Trophoblast cell (in vitro differentiated cells and primary cell): ENCODE results near the gene C19orf53.

Experiments
- DNase-seq, 2 donors: peaks; one replicate each; pipeline ENCODE4 v3.0.0-alpha.2; 2016
- H2AFZ ChIP-seq: 2 replicates; pipeline ENCODE4 v1.6.1; 2013; ENCODE audit warnings: low read length, moderate library complexity, mild to moderate bottlenecking; ENCODE audit not compliant: insufficient read depth, poor library complexity
- H2AK5ac ChIP-seq: 2 replicates; pipeline ENCODE4 v1.6.1; 2013; ENCODE audit warnings: mild to moderate bottlenecking, low read length
- H2BK120ac ChIP-seq: 2 replicates; pipeline ENCODE4 v1.6.1; 2013; ENCODE audit warnings: low read length, mild to moderate bottlenecking, moderate library complexity; ENCODE audit not compliant: insufficient read depth, poor library complexity
- H2BK12ac ChIP-seq: 2 replicates; pipeline ENCODE4 v1.6.1; 2013; ENCODE audit warnings: mild to moderate bottlenecking, low read length, moderate library complexity
- H2BK5ac ChIP-seq: 2 replicates; pipeline ENCODE4 v1.6.1; 2013; ENCODE audit warnings: low read length, low read depth, moderate library complexity, mild to moderate bottlenecking; ENCODE audit not compliant: poor library complexity
- H3K14ac ChIP-seq: 2 replicates; pipeline ENCODE4 v1.6.1; 2013; ENCODE audit warnings: mild to moderate bottlenecking, low read length
- H3K18ac ChIP-seq: 2 replicates; pipeline ENCODE4 v1.6.1; 2013; ENCODE audit warnings: mild to moderate bottlenecking, low read length
- H3K23ac ChIP-seq: 2 replicates; pipeline ENCODE4 v1.6.1; 2013; ENCODE audit warnings: low read length
- H3K27ac ChIP-seq: 2 replicates; pipeline ENCODE4 v1.5.1; 2013; ENCODE audit warnings: low read depth, mild to moderate bottlenecking, inconsistent platforms, low read length, moderate library complexity
- H3K27me3 ChIP-seq: 2 replicates; pipeline ENCODE4 v1.6.1; 2013; ENCODE audit warnings: inconsistent platforms, mild to moderate bottlenecking, low read length, moderate library complexity; ENCODE audit not compliant: insufficient read depth
- H3K36me3 ChIP-seq, 2 experiments: 1 replicate in 1 of 2; 2 replicates in 1 of 2; pipeline ENCODE4 v1.6.1; 2013; ENCODE audit warnings: low read length in 2 of 2, mild to moderate bottlenecking in 2 of 2, moderate library complexity in 1 of 2; ENCODE audit not compliant: insufficient read depth in 2 of 2, control insufficient read depth in 1 of 2
- H3K4ac ChIP-seq: 2 replicates; pipeline ENCODE4 v1.6.1; 2013; ENCODE audit warnings: low read depth, mild to moderate bottlenecking, low read length, moderate library complexity
- H3K4me1 ChIP-seq, 2 experiments: 1 replicate in 1 of 2; 2 replicates in 1 of 2; pipeline ENCODE4 v1.6.1; 2013; ENCODE audit warnings: low read length in 2 of 2, mild to moderate bottlenecking in 2 of 2, moderate library complexity in 1 of 2; ENCODE audit not compliant: insufficient read depth in 2 of 2, control insufficient read depth in 1 of 2
- H3K4me2 ChIP-seq: 2 replicates; pipeline ENCODE4 v1.6.1; 2013; ENCODE audit warnings: inconsistent platforms, mild to moderate bottlenecking, low read length, moderate library complexity
- H3K4me3 ChIP-seq: 2 replicates; pipeline ENCODE4 v1.5.1; 2013; ENCODE audit warnings: mild to moderate bottlenecking, low read depth, low read length, inconsistent platforms
- H3K79me1 ChIP-seq: one replicate; pipeline ENCODE4 v1.6.1; 2013; ENCODE audit warnings: low read length
- H3K79me2 ChIP-seq: 2 replicates; pipeline ENCODE4 v1.6.1; 2013; ENCODE audit warnings: low read length, mild to moderate bottlenecking; ENCODE audit not compliant: control insufficient read depth, insufficient read depth, poor library complexity
- H3K9ac ChIP-seq: 2 replicates; pipeline ENCODE4 v1.6.1; 2013; ENCODE audit warnings: mild to moderate bottlenecking, low read length
- H3K9me3 ChIP-seq: 2 replicates; pipeline ENCODE4 v1.6.1; 2013; ENCODE audit warnings: low read depth, mild to moderate bottlenecking, control low read depth, inconsistent platforms, low read length; ENCODE audit not compliant: insufficient read depth
- H4K12ac ChIP-seq: 2 replicates; pipeline ENCODE4 v1.6.1; 2013; ENCODE audit warnings: low read depth, mild to moderate bottlenecking, low read length, moderate library complexity
- H4K8ac ChIP-seq: 2 replicates; pipeline ENCODE4 v1.6.1; 2013; ENCODE audit warnings: low read depth, mild to moderate bottlenecking, low read length, moderate library complexity
- H4K91ac ChIP-seq: one replicate; pipeline ENCODE4 v1.6.1; 2013; ENCODE audit warnings: low read depth, mild to moderate bottlenecking, low read length, moderate library complexity
- WGBS: extraction: QIAGEN DNeasy Blood & Tissue Kit; methylation state at CpG from one replicate; pipeline ENCODE4 v1.1.7; 2013; ENCODE audit warnings: missing lambda C conversion rate; ENCODE audit not compliant: insufficient read length, insufficient coverage; ENCODE audit errors: extremely low coverage; 5-methylcytosine and 5-hydroxymethylcytosine counted together

The C19orf53 gene

DNA sequence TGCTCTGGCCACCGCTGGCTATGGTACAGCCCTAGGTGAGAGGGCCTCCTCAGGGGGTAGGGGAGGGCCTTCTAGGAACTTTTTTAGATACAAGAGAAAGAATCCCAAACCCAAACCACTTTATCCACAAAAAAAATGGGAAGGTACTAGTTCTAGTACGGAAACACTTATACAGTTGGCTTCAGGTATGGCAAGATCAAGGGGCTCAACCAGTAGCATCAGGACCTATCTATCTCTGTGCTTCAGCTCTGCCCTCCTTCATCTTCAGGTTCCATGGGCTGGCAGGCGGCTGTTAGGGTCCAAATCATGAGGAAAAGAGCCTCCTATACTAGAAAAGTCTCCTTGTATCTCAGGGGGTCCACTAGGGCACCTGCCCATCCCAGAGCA lies 8.2 kb upstream of the C19orf53 start:
- no peak overlapping the region for H3K4ac ChIP-seq
- H3K9me3 ChIP-seq: no peaks in the 10 kb centered on the region
- no peak overlapping the region for H2AFZ ChIP-seq
- H2BK12ac ChIP-seq: no peak overlapping the region
- no peak overlapping the region for H3K14ac ChIP-seq
- H3K4me3 ChIP-seq: no peak overlapping the region
- WGBS: no CpG with 5 or more reads among the region's 3 CpGs
- peaks cover 36 to 51% of the 10 kb centered on the region in 2 experiments for H3K36me3 ChIP-seq
- H3K27me3 ChIP-seq: no peaks in the 10 kb centered on the region
- no peak overlapping the region for H3K23ac ChIP-seq
- peaks cover 10 to 13% of the 10 kb centered on the region in 2 experiments for H3K4me1 ChIP-seq
- H3K18ac ChIP-seq: peak overlapping the region; percentile 42
- peaks cover 7% of the 10 kb centered on the region for H3K79me1 ChIP-seq
- H4K91ac ChIP-seq: no peak overlapping the region
- no peak for DNase-seq
- no peak overlapping the region for H2BK120ac ChIP-seq
- H3K9ac ChIP-seq: no peak overlapping the region
- no peak overlapping the region for H4K12ac ChIP-seq
- H3K79me2 ChIP-seq: peaks cover 4% of the 10 kb centered on the region
- no peak overlapping the region for H2AK5ac ChIP-seq
- H3K4me2 ChIP-seq: no peak overlapping the region
- H2BK5ac ChIP-seq: no peak overlapping the region
- no peak overlapping the region for H4K8ac ChIP-seq
- H3K27ac ChIP-seq: no peak overlapping the region

DNA sequence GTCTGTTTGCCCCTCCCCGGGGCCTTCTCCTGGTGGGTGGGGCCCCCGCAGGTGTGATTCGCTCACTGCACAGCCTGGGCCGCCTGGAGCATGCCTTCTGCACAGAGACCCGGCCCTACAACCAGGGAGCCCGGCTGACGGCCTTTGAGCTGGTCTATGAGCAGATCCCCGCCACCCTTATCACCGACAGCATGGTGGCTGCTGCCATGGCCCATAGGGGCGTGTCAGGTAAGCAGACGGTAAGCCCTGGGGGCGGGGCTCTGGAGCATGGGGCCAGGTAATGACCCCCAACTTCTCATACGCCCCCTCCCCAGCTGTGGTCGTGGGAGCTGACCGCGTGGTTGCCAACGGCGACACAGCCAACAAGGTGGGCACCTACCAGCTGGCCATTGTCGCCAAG lies 5.7 kb upstream of the C19orf53 start:
- H3K18ac ChIP-seq: no peak overlapping the region
- no peak overlapping the region for H3K14ac ChIP-seq
- no peak overlapping the region for H2BK120ac ChIP-seq
- no peak overlapping the region for H2AFZ ChIP-seq
- no peak overlapping the region for H2BK12ac ChIP-seq
- H3K9me3 ChIP-seq: no peaks in the 10 kb centered on the region
- no peak overlapping the region for H3K9ac ChIP-seq
- no peaks in the 10 kb centered on the region for H3K27me3 ChIP-seq
- peaks cover 26 to 39% of the 10 kb centered on the region in 2 experiments for H3K36me3 ChIP-seq
- H3K4me1 ChIP-seq: peaks cover 10 to 13% of the 10 kb centered on the region in 2 experiments
- no peak overlapping the region for H4K8ac ChIP-seq
- no peak overlapping the region for H3K23ac ChIP-seq
- H2BK5ac ChIP-seq: no peak overlapping the region
- H2AK5ac ChIP-seq: no peak overlapping the region
- H3K79me1 ChIP-seq: peaks cover 7% of the 10 kb centered on the region
- no CpG with 5 or more reads among the region's 19 CpGs for WGBS
- no peak overlapping the region for H3K4ac ChIP-seq
- no peak overlapping the region for H3K4me3 ChIP-seq
- no peak overlapping the region for H3K27ac ChIP-seq
- DNase-seq: no peak
- H3K79me2 ChIP-seq: peaks cover 4% of the 10 kb centered on the region
- H4K91ac ChIP-seq: no peak overlapping the region
- no peak overlapping the region for H4K12ac ChIP-seq
- H3K4me2 ChIP-seq: no peak overlapping the region

DNA sequence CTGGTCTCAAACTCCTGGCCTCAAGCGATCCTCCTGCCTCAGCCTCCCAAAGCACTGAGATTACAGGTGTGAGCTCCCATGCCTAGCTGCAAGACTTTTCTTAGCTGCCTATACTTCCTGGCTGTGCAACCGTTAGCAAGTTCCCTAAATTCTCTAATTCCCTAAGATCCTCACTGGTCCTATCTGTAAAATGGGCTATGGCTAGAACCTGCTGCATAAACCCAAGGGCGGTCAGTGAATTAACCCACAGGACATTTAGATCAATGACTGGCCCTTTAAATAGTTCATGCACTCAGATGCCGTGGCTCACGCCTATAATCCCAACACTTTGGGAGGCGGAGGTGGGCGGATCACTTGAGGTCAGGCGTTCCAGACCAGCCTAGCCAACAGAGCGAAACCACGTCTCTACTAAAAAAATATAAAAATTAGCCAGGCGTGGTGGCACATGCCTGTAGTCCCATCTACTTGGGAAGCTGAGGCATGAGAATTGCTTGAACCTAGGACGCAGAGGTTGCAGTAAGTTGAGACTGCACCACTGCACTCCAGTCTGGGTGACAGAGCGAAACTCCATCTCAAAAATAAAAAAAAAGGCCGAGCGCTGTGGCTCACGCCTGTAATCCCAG lies 4.1 kb upstream of the C19orf53 start:
- H2AFZ ChIP-seq: no peak overlapping the region
- H3K79me2 ChIP-seq: peaks cover 7% of the 10 kb centered on the region
- H3K18ac ChIP-seq: no peak overlapping the region
- no peak overlapping the region for H3K14ac ChIP-seq
- H3K4me1 ChIP-seq: peaks cover 8% of the 10 kb centered on the region in 2 experiments
- no peak overlapping the region for H3K23ac ChIP-seq
- H3K36me3 ChIP-seq: peaks cover 26 to 39% of the 10 kb centered on the region in 2 experiments
- no peak overlapping the region for H3K4ac ChIP-seq
- no peak overlapping the region for H4K12ac ChIP-seq
- H3K9ac ChIP-seq: no peak overlapping the region
- DNase-seq: no peak
- H3K27ac ChIP-seq: no peak overlapping the region
- no peaks in the 10 kb centered on the region for H3K27me3 ChIP-seq
- no CpG with 5 or more reads among the region's 16 CpGs for WGBS
- H2BK5ac ChIP-seq: no peak overlapping the region
- H3K4me2 ChIP-seq: no peak overlapping the region
- H2BK120ac ChIP-seq: no peak overlapping the region
- H4K8ac ChIP-seq: no peak overlapping the region
- no peaks in the 10 kb centered on the region for H3K9me3 ChIP-seq
- H2BK12ac ChIP-seq: no peak overlapping the region
- H3K79me1 ChIP-seq: peaks cover 5% of the 10 kb centered on the region
- H2AK5ac ChIP-seq: no peak overlapping the region
- H4K91ac ChIP-seq: no peak overlapping the region
- no peak overlapping the region for H3K4me3 ChIP-seq

DNA sequence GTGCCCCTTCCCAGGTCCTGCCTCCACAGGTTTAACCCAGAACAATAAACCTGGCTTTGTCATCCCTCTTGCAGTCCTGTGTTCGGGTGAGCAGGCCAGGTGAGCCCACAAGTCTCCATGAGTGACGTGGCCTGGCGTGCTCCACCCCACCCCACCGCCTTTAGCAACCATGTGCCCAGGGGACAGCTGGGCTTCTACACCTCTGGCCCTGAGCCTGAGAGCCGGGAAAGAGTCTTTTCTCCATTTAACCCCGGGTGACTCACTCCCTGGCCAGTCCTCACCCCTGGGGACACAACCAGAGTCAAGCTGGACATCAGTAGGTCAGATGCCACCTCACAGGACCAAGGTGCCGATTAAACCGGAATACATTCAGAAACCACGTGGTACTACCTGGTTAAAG lies 4.1 kb downstream of the C19orf53 start:
- no CpG with 5 or more reads among the region's 9 CpGs for WGBS
- Histone ChIP-seq H4K12ac (no peak overlapping the region), H3K9me3 (peaks cover 4% of the 10 kb centered on the region), H4K91ac (no peak overlapping the region), H3K79me2 (peaks cover 9% of the 10 kb centered on the region), H2AFZ (no peak overlapping the region), H3K23ac (no peak overlapping the region), H3K4ac (no peak overlapping the region), H3K18ac (no peak overlapping the region), H3K4me3 (no peak overlapping the region), H3K14ac (no peak overlapping the region), H2BK5ac (no peak overlapping the region), H4K8ac (no peak overlapping the region), H3K79me1 (peaks cover 5% of the 10 kb centered on the region), H2AK5ac (no peak overlapping the region), H2BK12ac (no peak overlapping the region), H3K4me2 (no peak overlapping the region), H3K9ac (no peak overlapping the region), H3K4me1 (peaks cover 0 to 3% of the 10 kb centered on the region in 2 experiments), H3K27me3 (no peaks in the 10 kb centered on the region), H2BK120ac (no peak overlapping the region), H3K27ac (no peak overlapping the region), H3K36me3 (peaks cover 27 to 33% of the 10 kb centered on the region in 2 experiments)
- no peak for DNase-seq
